ENCODE measurements around the gene APOBEC3H. TPM values are rescaled to one million over a fixed set of nuclear protein-coding genes. Genes with fewer than 3 reads are reported as not detected.
A peak's percentile ranks its signal among the peaks of the same experiment; 100 is the strongest.

The APOBEC3H gene
- total RNA-seq, 2 experiments from 2014 or later, result 11.9 to 13.2 TPM

DNA sequence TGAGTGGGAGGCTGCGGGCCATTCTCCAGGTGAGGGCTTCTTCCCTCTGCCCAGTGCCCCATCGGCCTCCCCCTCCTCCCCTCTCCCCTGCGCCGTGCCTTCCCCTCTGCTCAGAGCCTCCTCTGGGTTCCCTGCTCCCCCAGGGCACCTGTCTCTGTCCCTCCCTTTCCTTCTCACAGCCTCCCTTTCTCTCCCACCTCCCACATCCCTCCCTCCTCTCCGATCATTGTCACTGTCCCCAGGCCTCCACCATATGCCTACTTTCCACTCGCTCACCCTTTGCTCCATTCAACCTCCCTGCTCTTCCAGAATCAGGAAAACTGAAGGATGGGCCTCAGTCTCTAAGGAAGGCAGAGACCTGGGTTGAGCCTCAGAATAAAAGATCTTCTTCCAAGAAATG lies 9.9 kb upstream of the APOBEC3H start:
- Mint-ChIP-seq H3K4me1 (ENCODE audit: low read depth) (peaks cover 43% of the 10 kb centered on the region), H3K4me3 (no peak overlapping the region), H3K27ac (no peak overlapping the region), H3K9me3 (no peaks in the 10 kb centered on the region), H3K36me3 (ENCODE audit: low read depth) (peaks cover under 1% of the 10 kb centered on the region), H3K27me3 (ENCODE audit: low read depth) (no peaks in the 10 kb centered on the region)
- DNase-seq, result no peak
- CTCF ChIA-PET, result no interaction called here
- intact Hi-C loops (cut with micrococcal nuclease), result no loop called here

DNA sequence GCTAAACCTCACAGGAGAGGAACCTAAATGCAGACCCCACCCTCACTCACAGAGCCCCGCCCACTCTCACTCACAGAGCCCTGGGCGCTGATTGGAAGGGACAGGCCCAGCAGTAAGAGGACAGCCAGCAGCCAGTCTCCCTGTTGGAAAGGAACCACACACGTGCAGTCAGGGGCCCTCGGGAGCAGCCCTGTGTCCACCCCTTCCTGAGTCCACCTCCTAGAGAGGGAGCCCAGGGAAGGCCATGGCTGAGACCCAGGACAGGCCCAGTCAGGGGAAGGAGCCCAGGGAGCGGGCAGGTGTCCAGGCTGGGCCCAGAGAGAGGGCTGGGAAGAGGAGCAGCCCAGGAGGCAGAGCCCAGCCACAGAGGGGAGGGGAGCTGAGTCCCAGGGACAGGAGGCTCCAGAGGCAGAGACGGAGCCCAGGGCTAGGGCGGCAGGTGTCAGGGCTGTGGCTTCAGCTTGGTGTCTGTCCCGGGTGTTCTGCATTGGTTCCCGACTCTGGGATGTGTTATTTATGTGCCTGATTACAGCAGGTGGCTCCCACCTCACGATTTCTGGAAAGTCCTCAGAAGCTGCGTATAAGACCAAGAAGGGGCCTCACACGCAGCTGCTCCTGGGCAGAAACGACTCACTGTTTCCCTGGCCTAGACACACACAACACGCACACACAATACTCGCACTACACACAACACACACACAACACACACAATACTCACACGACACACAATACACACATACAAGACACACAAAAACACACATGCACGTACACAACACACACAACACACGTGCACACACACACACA lies 9.0 kb upstream of the APOBEC3H start:
- Mint-ChIP-seq H3K27me3 (ENCODE audit: low read depth) (no peaks in the 10 kb centered on the region), H3K4me1 (ENCODE audit: low read depth) (peaks cover 52% of the 10 kb centered on the region), H3K9me3 (no peaks in the 10 kb centered on the region), H3K36me3 (ENCODE audit: low read depth) (no peaks in the 10 kb centered on the region), H3K4me3 (no peak overlapping the region), H3K27ac (no peak overlapping the region)
- no peak for DNase-seq
- intact Hi-C loops (cut with micrococcal nuclease), result no loop called here
- CTCF ChIA-PET, result interaction anchor here (1.1 kb wide), 1 partner anchor 18 kb away, joined by 3 read pairs; no protein-coding TSS in a partner anchor

DNA sequence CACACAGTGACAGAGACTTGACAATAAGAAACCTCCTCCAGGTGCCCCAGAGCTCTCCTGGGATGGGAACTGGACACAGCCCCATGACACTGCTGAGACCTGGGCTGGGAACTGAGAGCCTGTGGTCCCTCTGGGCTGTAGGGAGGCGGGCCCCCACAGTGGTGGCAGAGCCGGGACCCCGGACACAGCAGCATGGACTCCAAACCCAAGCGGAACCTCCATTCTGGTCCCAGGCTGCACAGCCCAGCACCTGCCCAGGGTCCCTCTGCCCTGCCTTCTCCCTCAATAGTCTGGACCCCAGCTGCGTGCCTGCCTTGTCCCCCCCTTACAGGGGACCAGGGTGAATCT lies 8.4 kb upstream of the APOBEC3H start:
- intact Hi-C loops (cut with micrococcal nuclease), result no loop called here
- CTCF ChIA-PET, result interaction anchor here (1.1 kb wide), 1 partner anchor 18 kb away, joined by 3 read pairs; no protein-coding TSS in a partner anchor
- no peaks in the 10 kb centered on the region for H3K36me3 Mint-ChIP-seq (ENCODE audit: low read depth)

DNA sequence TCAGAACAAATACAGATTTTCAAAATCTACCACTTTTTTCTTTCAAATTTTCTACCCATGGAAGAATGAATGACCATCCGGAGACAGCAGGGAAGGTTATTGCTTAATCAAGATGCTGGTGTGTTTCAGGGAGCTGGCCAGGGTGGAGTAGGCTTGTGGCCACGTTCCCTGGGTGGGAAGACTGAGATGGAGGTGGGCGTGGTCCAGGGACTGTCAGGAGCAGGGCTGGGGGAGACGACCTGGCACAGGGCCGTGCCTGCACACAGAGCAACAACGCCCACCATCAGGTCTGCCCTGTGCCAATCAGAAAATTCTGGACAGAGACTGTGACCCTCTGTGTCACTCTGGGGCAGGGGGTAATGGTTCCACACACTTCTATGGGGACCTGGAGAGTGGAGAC lies 7.1 kb upstream of the APOBEC3H start:
- Mint-ChIP-seq H3K9me3 (no peaks in the 10 kb centered on the region), H3K36me3 (ENCODE audit: low read depth) (no peaks in the 10 kb centered on the region), H3K4me3 (peak overlapping the region; percentile 54), H3K27me3 (ENCODE audit: low read depth) (no peaks in the 10 kb centered on the region), H3K27ac (peak overlapping the region; percentile 91), H3K4me1 (ENCODE audit: low read depth) (peaks cover 67% of the 10 kb centered on the region)
- intact Hi-C loops (cut with micrococcal nuclease), result loop anchor here (1.0 to 5.0 kb wide), 9 partner anchors 9 to 908 kb away; partner anchors contain the start of genes APOBEC3C, APOBEC3G, PLA2G6 and SUN2
- CTCF ChIA-PET, result interaction anchor here (0.5 to 0.9 kb wide), 2 partner anchors 76 to 82 kb away, joined by 3 to 4 read pairs; no protein-coding TSS in a partner anchor
- DNase-seq, result no peak

More for the DNA sequence above, 8.4 kb upstream of the APOBEC3H start:
- H3K27me3 Mint-ChIP-seq (ENCODE audit: low read depth), result no peaks in the 10 kb centered on the region
- no peak overlapping the region for H3K27ac Mint-ChIP-seq
- H3K4me1 Mint-ChIP-seq (ENCODE audit: low read depth), result peaks cover 56% of the 10 kb centered on the region
- no peak overlapping the region for H3K4me3 Mint-ChIP-seq
- no peak for DNase-seq
- no peaks in the 10 kb centered on the region for H3K9me3 Mint-ChIP-seq

DNA sequence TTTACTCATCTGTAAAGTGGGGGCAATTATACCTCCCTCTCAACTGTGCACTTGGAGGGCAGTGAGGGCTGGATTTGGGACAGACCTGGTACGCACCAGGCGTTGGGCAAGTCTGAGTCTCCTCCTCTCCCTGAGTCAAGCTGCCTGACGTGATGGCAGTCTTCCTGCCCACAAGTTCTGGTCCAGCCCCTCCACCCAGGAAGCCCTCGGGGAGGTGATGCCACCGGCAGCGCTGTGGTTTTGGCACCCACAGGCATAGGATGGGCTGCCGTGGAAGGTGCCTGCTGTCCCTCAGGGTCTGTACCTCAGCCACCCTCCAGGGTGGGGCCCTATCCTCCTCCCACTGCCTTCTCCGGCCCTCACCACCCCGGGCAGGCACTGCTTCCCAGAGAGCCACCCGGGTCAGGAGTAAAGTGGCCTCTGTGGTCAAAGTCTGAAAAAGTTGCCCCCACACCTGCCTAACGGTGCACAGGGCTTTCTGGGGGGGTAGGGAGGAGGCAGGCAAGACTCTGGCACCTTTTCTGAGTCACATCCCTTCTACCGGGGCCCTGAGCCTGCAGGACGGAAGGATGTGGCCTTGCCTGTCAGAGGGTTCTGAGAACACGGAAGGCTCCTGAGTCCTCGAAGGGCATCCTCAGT lies 6.5 kb upstream of the APOBEC3H start:
- DNase-seq, result peak; percentile 94
- Mint-ChIP-seq H3K4me3 (peak overlapping the region; percentile 54), H3K27me3 (ENCODE audit: low read depth) (no peaks in the 10 kb centered on the region), H3K4me1 (ENCODE audit: low read depth) (peaks cover 72% of the 10 kb centered on the region), H3K9me3 (no peaks in the 10 kb centered on the region), H3K27ac (peak overlapping the region; percentile 91), H3K36me3 (ENCODE audit: low read depth) (no peaks in the 10 kb centered on the region)
- CTCF ChIA-PET, result no interaction called here
- intact Hi-C loops (cut with micrococcal nuclease), result loop anchor here (1.0 to 5.0 kb wide), 9 partner anchors 9 to 908 kb away; partner anchors contain the start of genes APOBEC3C, APOBEC3G, PLA2G6 and SUN2

DNA sequence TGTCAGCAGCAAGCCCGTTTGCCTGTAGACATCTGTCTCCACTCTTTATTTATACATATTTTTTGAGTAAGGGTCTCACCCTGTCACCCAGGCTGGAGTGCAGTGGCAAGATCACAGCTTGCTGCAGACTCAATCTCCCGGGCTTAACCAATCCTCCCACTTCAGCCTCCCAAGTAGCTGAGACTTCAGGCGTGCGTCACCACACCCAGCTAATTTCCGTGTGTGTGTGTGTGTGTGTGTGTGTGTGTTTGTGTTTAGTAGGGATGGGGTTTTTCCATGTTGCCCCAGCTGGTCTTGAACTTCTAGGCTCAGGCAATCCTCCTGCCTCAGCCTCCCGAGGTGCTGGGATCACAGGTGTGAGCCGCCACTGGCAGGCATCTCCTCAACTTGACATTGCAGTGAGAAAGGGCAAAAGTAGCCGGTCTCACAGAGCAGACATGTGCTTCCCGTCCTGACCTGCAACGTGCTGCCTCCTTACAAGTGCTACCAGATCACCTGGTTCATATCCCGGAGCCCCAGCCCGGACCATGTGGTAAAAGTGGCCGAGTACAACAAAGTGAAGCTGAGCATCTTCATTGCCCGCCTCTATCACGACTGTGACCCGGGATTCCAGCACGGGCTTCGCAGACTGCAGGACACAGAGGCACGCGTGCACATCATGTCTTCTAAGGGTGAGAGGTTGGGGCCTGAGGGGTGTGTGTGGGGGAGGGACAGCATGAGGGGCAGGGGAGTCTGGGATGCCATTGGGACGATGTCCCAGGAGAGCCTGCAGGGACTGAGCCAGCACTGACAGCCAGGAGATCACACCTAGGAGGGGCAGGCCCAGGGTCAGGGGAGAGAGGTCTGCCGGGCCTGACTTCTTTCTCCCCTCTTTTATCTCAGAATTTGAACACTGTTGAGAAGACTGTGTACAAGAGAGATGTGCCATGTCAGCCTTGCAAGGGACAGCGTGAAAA lies 5.6 kb upstream of the APOBEC3H start:
- Mint-ChIP-seq H3K4me1 (ENCODE audit: low read depth) (peaks cover 79% of the 10 kb centered on the region), H3K27ac (peak overlapping the region; percentile 91), H3K27me3 (ENCODE audit: low read depth) (no peaks in the 10 kb centered on the region), H3K4me3 (no peak overlapping the region), H3K9me3 (no peaks in the 10 kb centered on the region), H3K36me3 (ENCODE audit: low read depth) (no peaks in the 10 kb centered on the region)
- intact Hi-C loops (cut with micrococcal nuclease), result loop anchor here (2.0 to 5.0 kb wide), 4 partner anchors 217 to 909 kb away; partner anchors contain the start of genes PLA2G6 and SUN2
- DNase-seq, result no peak
- CTCF ChIA-PET, result no interaction called here

DNA sequence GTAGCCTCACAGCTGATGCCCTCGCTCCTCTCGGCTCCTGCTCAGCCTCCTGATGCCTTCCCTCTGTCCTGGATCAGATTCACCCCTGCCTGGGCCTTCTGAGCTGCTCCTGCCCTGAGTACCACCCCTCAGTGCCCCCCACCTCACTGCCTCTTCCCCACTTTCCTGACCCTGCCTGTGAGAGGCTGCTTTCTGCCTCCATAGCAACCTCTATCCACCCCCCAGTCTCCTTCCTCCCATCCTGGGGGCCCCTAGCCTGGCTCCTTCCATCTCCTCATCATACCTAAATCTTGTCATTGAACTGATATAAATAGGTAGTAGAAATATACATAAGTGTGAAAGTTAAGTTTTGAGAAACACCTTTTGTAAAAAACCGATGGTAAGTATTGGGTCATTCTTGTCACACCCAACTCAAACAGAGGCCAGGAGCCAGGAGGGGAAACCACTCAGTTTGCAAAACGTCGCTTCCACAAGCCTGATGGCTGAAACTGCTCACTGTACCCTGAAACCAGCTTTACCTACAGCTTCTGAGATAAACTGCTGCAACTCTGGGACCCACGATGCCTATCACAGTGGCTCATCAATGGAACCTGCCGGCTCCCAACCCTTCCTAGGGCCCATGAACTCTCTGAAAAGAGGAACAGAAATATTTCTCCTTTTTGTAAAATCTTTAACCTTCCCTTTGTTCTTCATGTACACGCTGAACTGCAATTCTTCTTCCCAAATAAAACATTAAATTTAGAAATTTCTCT lies 4.8 kb upstream of the APOBEC3H start:
- peak overlapping the region; percentile 91 for H3K27ac Mint-ChIP-seq
- peak; percentile 71 for DNase-seq
- H3K4me3 Mint-ChIP-seq, result no peak overlapping the region
- no peaks in the 10 kb centered on the region for H3K9me3 Mint-ChIP-seq
- no peaks in the 10 kb centered on the region for H3K36me3 Mint-ChIP-seq (ENCODE audit: low read depth)
- CTCF ChIA-PET, result no interaction called here
- peaks cover 83% of the 10 kb centered on the region for H3K4me1 Mint-ChIP-seq (ENCODE audit: low read depth)
- intact Hi-C loops (cut with micrococcal nuclease), result loop anchor here (5.0 kb wide), 3 partner anchors 320 to 910 kb away; partner anchors contain the start of genes PLA2G6 and SUN2
- no peaks in the 10 kb centered on the region for H3K27me3 Mint-ChIP-seq (ENCODE audit: low read depth)

DNA sequence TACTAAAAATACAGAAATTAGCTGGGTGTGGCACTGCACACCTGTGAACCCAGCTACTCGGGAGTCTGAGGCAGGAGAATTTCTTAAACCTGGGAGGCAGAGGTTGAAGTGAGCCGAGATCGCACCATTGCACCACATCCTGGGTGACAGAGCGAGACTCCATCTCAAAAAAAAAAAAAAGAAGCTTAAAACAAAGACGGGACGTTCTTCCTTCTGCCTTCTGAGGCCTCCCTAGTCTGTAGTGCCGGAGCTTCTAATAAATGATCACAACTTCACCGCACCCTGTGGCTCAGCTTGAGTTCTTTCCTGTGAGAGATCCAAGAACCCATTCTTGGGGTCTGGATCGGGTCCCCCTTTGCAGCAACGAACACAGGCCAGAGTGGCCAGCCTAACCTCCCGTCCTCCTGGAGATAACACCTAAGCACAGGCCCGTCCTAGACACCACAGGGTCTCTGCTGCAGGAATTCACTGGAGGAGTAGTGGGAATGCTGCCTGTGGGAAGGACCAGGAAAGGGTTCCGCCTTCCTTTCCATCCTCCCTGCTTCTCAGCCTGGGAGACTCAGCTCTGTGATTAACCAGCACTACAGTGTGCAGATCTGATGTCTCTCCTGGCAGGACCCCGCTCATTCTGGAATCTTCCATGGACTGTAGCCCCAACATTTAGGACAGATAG lies 2.2 kb upstream of the APOBEC3H start:
- Mint-ChIP-seq H3K4me1 (ENCODE audit: low read depth) (peaks cover 90% of the 10 kb centered on the region), H3K9me3 (no peaks in the 10 kb centered on the region), H3K27ac (peak overlapping the region; percentile 68), H3K27me3 (ENCODE audit: low read depth) (no peaks in the 10 kb centered on the region), H3K36me3 (ENCODE audit: low read depth) (no peaks in the 10 kb centered on the region), H3K4me3 (no peak overlapping the region)
- intact Hi-C loops (cut with micrococcal nuclease), result loop anchor here (5.0 kb wide), 4 partner anchors 317 to 913 kb away; partner anchors contain the start of genes GTPBP1, PLA2G6 and SUN2
- DNase-seq, result peak; percentile 64
- CTCF ChIA-PET, result interaction anchor here (0.5 to 1.3 kb wide), 4 partner anchors 19 to 225 kb away, joined by 3 to 4 read pairs (median 4); no protein-coding TSS in a partner anchor

DNA sequence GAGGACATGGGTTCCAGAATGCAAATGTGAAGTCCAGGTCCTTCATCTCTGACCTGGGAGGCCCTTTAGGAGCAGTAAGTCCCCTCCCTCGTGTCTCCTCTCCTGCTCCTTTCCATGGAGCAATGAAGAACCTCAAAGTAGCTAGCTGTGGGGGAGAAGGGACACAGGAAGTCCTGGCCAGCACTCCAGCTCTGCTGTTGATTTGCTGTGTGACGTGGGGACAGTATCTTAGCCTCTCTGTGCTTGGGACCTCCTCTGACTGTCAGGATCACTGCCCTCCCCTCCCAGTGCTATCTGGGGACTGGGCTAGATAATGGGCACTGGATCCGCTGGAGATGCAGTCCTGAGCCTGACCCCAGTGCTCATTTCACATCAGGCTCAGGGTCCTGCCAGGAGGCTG lies 1.1 kb upstream of the APOBEC3H start:
- intact Hi-C loops (cut with micrococcal nuclease), result loop anchor here (5.0 kb wide), 1 partner anchor 389 kb away; the partner anchor contains the start of gene GTPBP1
- Mint-ChIP-seq H3K36me3 (ENCODE audit: low read depth) (no peaks in the 10 kb centered on the region), H3K9me3 (no peaks in the 10 kb centered on the region), H3K27ac (no peak overlapping the region), H3K4me1 (ENCODE audit: low read depth) (peaks cover 86% of the 10 kb centered on the region), H3K4me3 (no peak overlapping the region), H3K27me3 (ENCODE audit: low read depth) (no peaks in the 10 kb centered on the region)
- no peak for DNase-seq
- CTCF ChIA-PET, result no interaction called here

DNA sequence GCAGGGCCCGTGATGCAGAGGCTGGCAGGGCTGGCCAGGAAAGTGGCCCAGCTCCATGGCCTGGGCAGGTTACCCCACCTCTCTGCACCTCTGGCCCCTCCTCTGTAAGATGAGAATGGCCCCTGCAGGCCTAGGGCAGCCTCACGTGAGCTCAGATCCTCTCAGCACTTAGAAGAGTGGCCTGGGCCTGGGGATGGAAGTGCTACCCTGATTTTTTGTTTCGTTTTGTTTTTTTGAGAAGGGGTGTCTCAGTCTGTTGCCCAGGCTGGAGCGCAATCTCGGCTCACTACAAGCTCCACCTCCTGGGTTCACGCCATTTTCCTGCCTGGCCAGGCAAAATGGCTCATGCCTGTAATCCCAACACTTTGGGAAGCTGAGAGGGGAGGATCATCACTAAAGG lies 982 bp downstream of the APOBEC3H start:
- Mint-ChIP-seq H3K4me3 (peak overlapping the region; percentile 67), H3K27ac (peak overlapping the region; percentile 84), H3K27me3 (ENCODE audit: low read depth) (no peaks in the 10 kb centered on the region), H3K9me3 (no peaks in the 10 kb centered on the region), H3K36me3 (ENCODE audit: low read depth) (no peaks in the 10 kb centered on the region), H3K4me1 (ENCODE audit: low read depth) (peaks cover 68% of the 10 kb centered on the region)
- CTCF ChIA-PET, result interaction anchor here (1.0 to 1.1 kb wide), 2 partner anchors 20 to 237 kb away, joined by 3 read pairs; no protein-coding TSS in a partner anchor
- intact Hi-C loops (cut with micrococcal nuclease), result loop anchor here (5.0 kb wide), 1 partner anchor 391 kb away; the partner anchor contains the start of gene GTPBP1
- DNase-seq, result no peak
